C4-2B (cell line): ENCODE data around the gene ST6GALNAC6.

ENCODE experiments used
- CTCF ChIP-seq: fragments of 450-650 bp; conservative IDR thresholded peaks from 2 replicates; pipeline ENCODE4 v1.5.1; 2017; ENCODE audit warnings: mild to moderate bottlenecking
- ZFX ChIP-seq: fragments of 450-650 bp; IDR thresholded peaks from 2 replicates; pipeline ENCODE4 v1.6.1; 2017

- TF ChIP-seq CTCF (no peak), ZFX (no peak)
Measured at GRCh38 chr9:127930231-127931091, 31.1 kb upstream of the ST6GALNAC6 start, which contains the start of gene PIP5KL1.
